Activated T-cell treated with anti-CD3 and anti-CD28 coated beads, Interleukin-2, amount 50 U/mL, for 4 hours (primary cell): ENCODE data around the gene PFN4. TPM values are rescaled to one million over a fixed set of nuclear protein-coding genes. Genes with fewer than 3 reads are reported as not detected.
"Not testable (repeated sequence)": the region's sequence is repeated elsewhere in the genome, so short reads cannot be mapped to it uniquely, and the experiment has no call there.

Experiments
- ATAC-seq, 2 donors: fragments of 200-7000 bp; cut with Tn5 transposase; one replicate each; pipeline ENCODE4 v1.10.0; 2021
- DNase-seq: peaks from one replicate; pipeline ENCODE4 v3.0.0-alpha.2; 2020
- H3K27me3 Mint-ChIP-seq: one replicate; pipeline ENCODE4 v1.8.0; 2021; ENCODE audit warnings: low read depth, mixed read lengths
- H3K36me3 Mint-ChIP-seq: one replicate; pipeline ENCODE4 v1.8.0; 2022; ENCODE audit warnings: mixed read lengths; ENCODE audit not compliant: insufficient read depth
- H3K4me1 Mint-ChIP-seq: one replicate; pipeline ENCODE4 v1.8.0; 2021; ENCODE audit warnings: low read depth, mixed read lengths
- H3K4me3 Mint-ChIP-seq: one replicate; pipeline ENCODE4 v1.8.0; 2021; ENCODE audit warnings: mild to moderate bottlenecking, moderate library complexity, mixed read lengths
- H3K9me3 Mint-ChIP-seq: one replicate; pipeline ENCODE4 v1.8.0; 2021; ENCODE audit warnings: mixed read lengths
- total RNA-seq, 3 donors: library from RNA; stranded (reverse); gene quantifications; one replicate each; pipeline ENCODE4 v1.2.1, GENCODE V29; 2021

PFN4 gene, protein sequence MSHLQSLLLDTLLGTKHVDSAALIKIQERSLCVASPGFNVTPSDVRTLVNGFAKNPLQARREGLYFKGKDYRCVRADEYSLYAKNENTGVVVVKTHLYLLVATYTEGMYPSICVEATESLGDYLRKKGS
- total RNA-seq = not detected

DNA sequence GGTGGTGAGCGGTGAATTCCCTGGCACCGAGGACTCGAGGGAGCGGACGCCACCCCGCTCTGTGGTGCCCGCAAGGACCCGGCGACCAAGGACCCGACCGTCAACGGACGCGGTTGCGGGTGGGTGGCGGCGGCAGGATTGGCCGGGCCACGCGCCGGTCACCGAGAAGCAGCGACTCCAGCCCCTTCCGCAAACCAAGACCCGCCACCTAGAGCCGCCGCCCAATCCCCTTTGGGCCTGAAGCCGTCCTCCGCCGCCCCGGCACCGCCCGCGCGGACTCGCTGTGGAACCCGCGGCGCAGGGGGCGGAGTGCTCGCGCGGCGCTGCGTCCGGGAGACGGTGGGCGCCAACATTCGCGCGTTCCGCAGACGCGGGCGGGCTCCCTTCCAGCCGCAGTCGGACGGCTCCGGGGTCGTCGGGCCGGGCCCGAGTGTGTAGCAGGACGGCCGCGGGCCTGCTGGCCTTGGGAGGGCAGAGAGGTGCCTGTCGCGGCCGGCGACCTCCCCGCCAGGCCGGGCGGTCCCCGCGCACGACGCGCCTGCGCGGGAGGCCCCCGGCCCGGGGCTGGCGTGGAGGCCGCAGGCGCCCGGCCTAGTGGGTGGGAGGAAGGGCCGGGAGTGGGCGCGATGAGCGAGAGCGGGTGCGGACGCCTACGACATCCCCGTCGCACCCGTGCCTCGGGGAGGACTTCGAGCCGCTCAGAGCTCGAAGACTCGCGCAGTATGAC, at the start of gene PFN4, which contains the start of gene FAM228B:
PFN4 (minus strand) TSS at position 140 of the 727 bp plus-strand sequence. CDS start 799 bp downstream, outside the sequence.
FAM228B (plus strand) TSS at position 275 of the 727 bp plus-strand sequence. CDS start 893 bp downstream, outside the sequence.
- peak; percentile 94 to 96 for ATAC-seq

DNA sequence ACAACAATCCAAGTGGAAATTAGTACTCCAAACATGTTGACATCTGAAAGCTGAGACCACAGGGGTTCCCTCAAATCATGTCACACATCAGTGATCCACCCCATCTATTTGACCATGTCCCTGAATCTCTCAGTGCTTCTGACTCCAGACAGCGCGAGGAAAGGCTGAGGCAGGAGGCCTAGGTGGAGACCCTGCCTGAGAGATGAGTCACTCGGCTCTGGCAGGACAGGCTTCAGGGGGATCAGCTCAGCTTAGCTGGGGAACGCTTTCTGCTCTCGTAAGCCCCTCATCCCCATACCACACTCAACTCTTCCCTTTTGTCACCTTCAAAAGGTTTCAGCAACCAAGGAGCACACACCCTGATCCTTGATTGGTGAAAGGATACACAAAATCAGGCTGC, 45.9 kb upstream of the PFN4 start:
- peaks cover 6% of the 10 kb centered on the region for H3K27me3 Mint-ChIP-seq
- H3K9me3 Mint-ChIP-seq = no peaks in the 10 kb centered on the region
- H3K4me3 Mint-ChIP-seq = no peak overlapping the region
- no peak for DNase-seq
- H3K36me3 Mint-ChIP-seq = no peaks in the 10 kb centered on the region
- ATAC-seq = no peak
- no peaks in the 10 kb centered on the region for H3K4me1 Mint-ChIP-seq

More for the DNA sequence above, at the start of gene PFN4, which contains the start of gene FAM228B:
- DNase-seq = peak; percentile 42
- H3K36me3 Mint-ChIP-seq = no peaks in the 10 kb centered on the region
- H3K27me3 Mint-ChIP-seq = no peaks in the 10 kb centered on the region
- H3K4me3 Mint-ChIP-seq = peak within 1 kb of the TSS; percentile 82
- peaks cover 11% of the 10 kb centered on the region for H3K4me1 Mint-ChIP-seq
- H3K9me3 Mint-ChIP-seq = no peaks in the 10 kb centered on the region

DNA sequence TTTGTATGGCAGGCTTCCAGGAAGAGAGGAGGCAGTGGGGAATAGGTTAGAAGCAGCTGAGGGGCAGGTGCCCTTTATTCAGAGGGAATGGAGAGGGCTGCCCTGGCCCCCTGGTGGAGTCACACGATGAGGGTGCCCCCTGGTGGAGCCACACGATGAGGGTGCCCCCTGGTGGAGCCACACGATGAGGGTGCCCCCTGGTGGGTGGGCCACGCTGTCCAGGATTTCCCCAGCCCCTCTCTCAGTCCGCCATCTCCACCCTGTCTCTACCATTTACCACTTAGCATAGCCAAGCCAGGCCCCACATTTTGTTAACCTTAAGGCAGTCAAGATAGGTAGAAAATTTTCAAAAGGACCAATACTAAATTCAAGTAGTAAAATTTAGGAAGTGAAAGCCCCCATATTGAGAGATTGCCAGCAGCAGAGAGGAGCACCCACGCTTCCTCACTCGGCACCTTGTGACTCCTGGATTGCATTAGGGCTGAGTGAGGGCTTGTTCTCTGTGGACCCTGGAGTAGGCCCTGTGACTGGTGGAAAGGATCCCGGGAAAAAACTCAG, 41.4 kb upstream of the PFN4 start:
- Mint-ChIP-seq H3K9me3 (no peaks in the 10 kb centered on the region), H3K27me3 (no peaks in the 10 kb centered on the region), H3K4me1 (no peaks in the 10 kb centered on the region)

DNA sequence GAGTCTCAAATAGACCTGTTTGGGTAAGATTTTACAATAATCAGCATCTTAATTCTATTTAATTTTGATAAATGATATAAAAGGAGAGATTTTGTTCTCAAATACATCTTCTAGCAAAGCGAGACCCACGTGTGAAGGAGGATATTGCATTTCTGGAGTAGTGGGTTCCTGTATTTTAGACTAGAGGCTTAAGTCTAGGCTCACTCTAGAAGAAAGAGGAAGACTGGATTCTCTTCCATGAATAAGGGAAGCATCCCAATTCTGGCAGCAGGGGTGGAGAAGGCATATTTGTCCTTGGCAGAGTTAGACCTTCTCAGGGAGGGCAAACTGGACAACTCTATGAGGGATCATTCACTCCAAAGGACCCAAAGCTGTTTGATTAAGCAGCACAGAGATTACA, 40.5 kb upstream of the PFN4 start:
- DNase-seq = no peak
- Mint-ChIP-seq H3K4me3 (no peak overlapping the region), H3K36me3 (peaks cover 9% of the 10 kb centered on the region), H3K9me3 (no peaks in the 10 kb centered on the region), H3K27me3 (no peaks in the 10 kb centered on the region), H3K4me1 (no peaks in the 10 kb centered on the region)
- ATAC-seq = no peak

More for the DNA sequence above, 41.4 kb upstream of the PFN4 start:
- DNase-seq = peak; percentile 30
- ATAC-seq = peak; percentile 56 to 65
- H3K4me3 Mint-ChIP-seq = no peak overlapping the region
- H3K36me3 Mint-ChIP-seq = peaks cover 5% of the 10 kb centered on the region

DNA sequence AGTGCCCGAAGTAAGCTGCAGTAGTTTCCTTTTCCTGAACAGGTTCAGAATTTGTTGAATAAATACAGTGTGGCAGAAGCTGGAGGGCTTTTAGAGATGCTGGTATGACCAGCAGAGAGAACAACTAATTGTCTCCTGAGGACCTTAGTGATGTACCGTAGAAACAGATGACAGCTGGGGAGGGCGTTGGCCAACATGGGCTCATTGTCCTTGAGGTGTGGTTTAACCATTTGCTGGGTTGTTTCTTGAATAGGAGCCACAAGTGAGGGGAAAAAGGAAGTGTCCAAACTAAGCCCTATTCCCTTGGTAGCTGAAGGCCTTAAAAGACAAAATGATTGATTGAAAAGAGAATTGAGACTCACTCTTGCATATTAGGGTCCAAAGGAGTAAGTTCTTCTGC, 40.1 kb upstream of the PFN4 start:
- Mint-ChIP-seq H3K36me3 (peaks cover 13% of the 10 kb centered on the region), H3K4me1 (no peaks in the 10 kb centered on the region), H3K27me3 (no peaks in the 10 kb centered on the region), H3K4me3 (no peak overlapping the region), H3K9me3 (no peaks in the 10 kb centered on the region)
- ATAC-seq (no peak), DNase-seq (no peak)

DNA sequence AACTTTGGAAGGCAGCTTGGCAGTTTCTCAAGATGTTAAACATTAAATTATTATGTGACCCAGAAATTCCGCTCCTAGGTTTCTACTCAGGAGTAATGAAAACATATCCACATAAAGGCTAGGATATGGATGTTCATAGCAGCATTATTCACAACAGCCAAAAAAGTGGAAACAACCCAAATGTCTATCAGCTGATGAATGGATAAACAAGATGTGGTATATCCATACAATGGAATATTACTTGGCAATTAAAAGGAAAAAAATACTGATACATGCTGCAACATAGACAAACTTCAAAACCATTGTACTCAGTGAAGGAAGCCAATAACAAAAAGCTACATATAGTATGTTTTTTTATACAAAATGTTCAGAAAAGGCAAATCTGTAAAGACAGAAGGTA, 39.4 kb upstream of the PFN4 start:
- Mint-ChIP-seq H3K4me1 (no peaks in the 10 kb centered on the region), H3K27me3 (no peaks in the 10 kb centered on the region), H3K36me3 (peaks cover 13% of the 10 kb centered on the region), H3K9me3 (no peaks in the 10 kb centered on the region), H3K4me3 (no peak overlapping the region)
- DNase-seq = no peak
- ATAC-seq = no peak

DNA sequence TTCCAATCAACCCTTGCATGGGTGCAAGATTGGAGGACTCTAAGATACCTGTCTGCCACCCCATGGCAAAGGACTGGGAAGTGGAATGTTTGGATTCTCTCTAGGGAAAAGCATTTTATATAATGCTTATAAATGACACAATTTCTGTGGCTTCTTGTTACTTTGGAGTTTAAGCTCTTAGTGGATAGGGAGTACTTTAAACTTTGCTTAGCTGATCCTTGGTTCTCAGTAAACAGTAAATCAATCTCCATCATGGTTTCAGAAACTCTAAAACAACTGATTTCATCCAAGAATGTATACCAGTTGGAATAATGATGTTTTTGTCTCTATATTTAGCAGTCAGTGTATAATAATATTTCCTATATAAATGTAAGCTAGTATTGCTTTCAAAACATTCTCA, 37.6 kb upstream of the PFN4 start:
- Mint-ChIP-seq H3K4me1 (no peaks in the 10 kb centered on the region), H3K4me3 (no peak overlapping the region), H3K36me3 (peaks cover 16% of the 10 kb centered on the region), H3K27me3 (no peaks in the 10 kb centered on the region), H3K9me3 (no peaks in the 10 kb centered on the region)
- DNase-seq = no peak
- ATAC-seq = no peak

DNA sequence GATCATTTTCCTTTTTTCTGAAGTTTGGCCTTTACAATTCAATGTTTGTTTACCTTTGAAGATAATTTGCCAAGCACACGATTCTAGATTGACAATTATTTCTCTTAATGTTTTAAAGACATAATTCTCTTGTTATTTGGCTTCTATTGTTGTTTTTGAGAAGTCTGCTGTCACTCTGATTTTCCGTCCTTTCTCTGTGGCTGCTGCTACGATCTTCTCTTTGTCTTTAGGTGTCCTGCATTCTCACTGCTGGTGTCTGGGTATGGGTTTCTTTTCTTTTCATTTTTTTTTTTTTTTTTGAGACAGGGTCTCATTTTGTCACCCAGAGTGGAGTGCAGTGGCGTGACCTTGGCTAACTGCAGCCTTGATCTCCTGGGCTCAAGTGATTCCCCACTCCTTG, 36.6 kb upstream of the PFN4 start:
- Mint-ChIP-seq H3K4me3 (no peak overlapping the region), H3K4me1 (no peaks in the 10 kb centered on the region), H3K9me3 (no peaks in the 10 kb centered on the region), H3K27me3 (no peaks in the 10 kb centered on the region), H3K36me3 (peaks cover 18% of the 10 kb centered on the region)
- ATAC-seq = no peak
- DNase-seq = no peak

DNA sequence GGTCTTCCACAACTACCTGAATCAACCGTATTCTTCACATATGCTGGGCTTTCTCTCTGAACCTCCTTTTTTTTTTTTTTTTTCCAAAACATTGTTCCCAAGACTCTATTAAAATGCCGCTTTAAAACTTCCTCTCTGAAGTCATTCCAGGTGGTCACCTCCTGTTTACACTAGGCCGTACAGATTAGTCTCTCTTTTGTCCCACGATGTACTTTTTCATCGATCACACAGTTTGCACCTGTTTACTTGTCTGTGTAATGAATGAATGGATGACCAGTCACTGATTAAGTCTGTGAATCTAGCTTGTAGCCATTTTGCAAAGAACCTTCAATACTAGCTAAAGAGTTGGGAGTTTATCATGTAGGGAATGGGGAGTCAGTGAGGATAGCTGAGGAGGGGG, 35.0 kb upstream of the PFN4 start:
- Mint-ChIP-seq H3K9me3 (no peaks in the 10 kb centered on the region), H3K36me3 (peaks cover 22% of the 10 kb centered on the region), H3K27me3 (no peaks in the 10 kb centered on the region), H3K4me1 (no peaks in the 10 kb centered on the region), H3K4me3 (no peak overlapping the region)
- DNase-seq (no peak), ATAC-seq (no peak)

DNA sequence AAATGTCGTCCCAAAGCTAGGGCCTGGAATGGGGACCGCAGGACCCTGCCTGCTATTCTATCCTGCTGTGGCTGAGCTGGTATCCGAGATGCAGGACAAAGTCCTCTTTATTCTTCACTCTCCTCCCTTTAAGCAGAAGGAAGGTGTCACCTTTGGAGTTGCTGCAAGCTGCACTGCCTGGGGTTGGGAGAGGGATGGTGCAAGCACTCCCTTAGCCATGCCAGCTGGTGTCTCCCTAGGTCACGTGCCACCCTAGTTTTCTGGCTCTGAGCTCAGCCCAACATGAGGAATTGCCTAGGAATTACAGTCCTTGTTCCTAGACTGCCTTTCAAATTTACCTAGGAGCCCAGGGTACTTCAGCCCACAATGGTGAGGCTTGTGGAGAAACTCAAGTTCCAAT, 30.3 kb upstream of the PFN4 start:
- peaks cover 28% of the 10 kb centered on the region for H3K36me3 Mint-ChIP-seq

DNA sequence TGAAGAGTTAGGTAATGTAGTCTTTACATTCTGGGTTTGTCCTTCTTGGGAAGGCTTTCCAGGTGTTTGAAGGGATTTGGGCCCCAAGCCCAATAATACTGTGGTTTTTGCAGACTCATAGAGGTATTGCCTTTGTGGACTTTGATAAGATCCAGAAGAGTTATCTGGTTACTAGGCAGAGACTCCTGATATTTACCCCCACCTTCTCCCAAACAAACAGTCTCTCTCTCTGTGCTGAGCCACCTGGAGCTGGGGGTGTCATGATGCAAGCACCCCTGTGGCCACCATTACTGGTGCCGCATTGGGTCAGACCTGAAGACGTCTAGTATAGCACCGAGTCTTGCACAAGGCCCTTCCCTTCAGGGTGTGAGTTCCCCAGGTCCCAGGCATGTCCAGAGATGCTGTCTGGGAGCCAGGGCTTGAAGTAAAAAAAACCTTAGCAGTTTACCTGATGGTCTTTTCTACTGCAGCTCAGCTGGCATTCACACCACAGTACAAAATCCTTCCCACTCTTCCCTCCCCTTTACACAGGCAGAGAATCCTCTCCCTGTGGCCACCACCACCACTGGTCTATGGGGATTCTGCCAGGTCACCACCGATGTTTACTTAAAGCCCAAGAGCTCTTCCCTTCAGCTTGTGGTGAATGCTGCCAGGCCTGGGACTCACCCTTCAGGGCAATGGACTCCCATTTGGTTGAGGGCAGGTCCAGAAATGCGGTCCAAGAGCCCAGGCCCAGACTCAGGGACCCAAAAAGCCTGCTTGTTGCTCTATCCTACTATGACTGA, 29.5 kb upstream of the PFN4 start:
- H3K4me1 Mint-ChIP-seq = no peaks in the 10 kb centered on the region
- no peak overlapping the region for H3K4me3 Mint-ChIP-seq
- ATAC-seq (no peak), DNase-seq (no peak)
- peaks cover 26% of the 10 kb centered on the region for H3K36me3 Mint-ChIP-seq
- peaks cover 13% of the 10 kb centered on the region for H3K9me3 Mint-ChIP-seq
- H3K27me3 Mint-ChIP-seq = no peaks in the 10 kb centered on the region

More for the DNA sequence above, 30.3 kb upstream of the PFN4 start:
- no peak overlapping the region for H3K4me3 Mint-ChIP-seq
- no peaks in the 10 kb centered on the region for H3K4me1 Mint-ChIP-seq
- ATAC-seq (no peak), DNase-seq (no peak)
- peaks cover 6% of the 10 kb centered on the region for H3K9me3 Mint-ChIP-seq
- no peaks in the 10 kb centered on the region for H3K27me3 Mint-ChIP-seq

DNA sequence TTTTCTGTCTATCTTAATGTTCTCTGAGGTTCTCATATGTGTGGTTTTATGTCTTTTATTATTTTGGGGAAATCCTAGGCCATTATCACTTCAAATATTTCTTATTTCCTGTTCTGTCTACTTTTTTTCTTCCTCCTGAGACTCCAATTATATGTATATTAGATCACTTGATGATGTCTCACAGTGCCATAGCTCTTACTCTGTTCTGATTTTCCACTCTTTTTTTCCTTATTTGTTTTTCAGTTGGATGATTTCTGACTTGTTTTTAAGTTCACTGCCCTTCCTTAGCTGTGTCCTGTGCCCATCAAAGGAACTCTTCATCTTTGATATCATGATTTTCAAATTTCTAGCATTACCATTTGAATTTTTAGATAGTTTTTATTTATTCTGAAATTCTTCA, 24.2 kb upstream of the PFN4 start:
- Mint-ChIP-seq H3K9me3 (peaks cover 23% of the 10 kb centered on the region), H3K4me1 (no peaks in the 10 kb centered on the region), H3K27me3 (no peaks in the 10 kb centered on the region), H3K4me3 (no peak overlapping the region), H3K36me3 (peaks cover 25% of the 10 kb centered on the region)
- DNase-seq (no peak), ATAC-seq (no peak)

DNA sequence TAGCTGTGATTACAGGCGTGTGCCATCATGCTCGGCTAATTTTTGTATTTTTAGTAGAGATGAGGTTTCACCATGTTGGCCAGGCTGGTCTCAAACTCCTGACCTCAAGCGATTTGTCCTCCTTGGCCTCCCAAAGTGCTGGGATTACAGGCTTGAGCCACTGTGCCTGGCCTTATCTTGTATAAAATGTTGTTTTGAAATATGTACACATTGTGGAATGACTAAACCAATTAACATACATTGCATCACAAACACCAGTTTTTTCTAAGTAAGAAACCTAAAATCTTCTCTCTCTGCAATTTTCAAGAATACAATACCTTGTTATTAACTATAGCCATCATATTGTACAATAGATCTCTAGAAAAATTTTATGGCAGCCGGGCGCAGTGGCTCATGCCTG, 17.2 kb upstream of the PFN4 start:
- H3K27me3 Mint-ChIP-seq, ATAC-seq, H3K4me1 Mint-ChIP-seq, H3K9me3 Mint-ChIP-seq, DNase-seq, H3K36me3 Mint-ChIP-seq, H3K4me3 Mint-ChIP-seq: not testable (repeated sequence)

DNA sequence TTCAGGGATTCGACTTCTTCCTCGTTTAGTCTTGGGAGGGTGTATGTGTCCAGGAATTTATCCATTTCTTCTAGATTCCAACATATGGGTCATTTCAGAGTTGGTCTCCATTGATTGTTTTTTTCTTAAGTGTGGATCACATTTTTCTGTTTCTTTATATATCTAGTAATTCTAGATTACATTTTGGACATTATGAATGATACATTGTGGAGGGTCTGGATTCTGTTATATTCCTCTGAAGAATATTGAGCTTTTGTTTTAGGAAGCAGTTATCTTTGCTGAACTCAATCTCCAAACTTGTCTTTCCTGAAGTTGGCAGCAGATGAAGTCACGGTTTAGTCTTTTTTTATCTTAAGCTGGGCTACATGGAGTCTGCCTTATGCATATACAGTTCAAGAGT, 9.4 kb upstream of the PFN4 start:
- Mint-ChIP-seq H3K9me3 (peaks cover 9% of the 10 kb centered on the region), H3K4me1 (no peaks in the 10 kb centered on the region), H3K27me3 (no peaks in the 10 kb centered on the region), H3K36me3 (peaks cover 4% of the 10 kb centered on the region), H3K4me3 (no peak overlapping the region)
- ATAC-seq = no peak
- DNase-seq = no peak
